ENCODE measurements around the gene PADI3.
A peak's percentile ranks its signal among the peaks of the same experiment; 100 is the strongest.

The PADI3 gene

DNA sequence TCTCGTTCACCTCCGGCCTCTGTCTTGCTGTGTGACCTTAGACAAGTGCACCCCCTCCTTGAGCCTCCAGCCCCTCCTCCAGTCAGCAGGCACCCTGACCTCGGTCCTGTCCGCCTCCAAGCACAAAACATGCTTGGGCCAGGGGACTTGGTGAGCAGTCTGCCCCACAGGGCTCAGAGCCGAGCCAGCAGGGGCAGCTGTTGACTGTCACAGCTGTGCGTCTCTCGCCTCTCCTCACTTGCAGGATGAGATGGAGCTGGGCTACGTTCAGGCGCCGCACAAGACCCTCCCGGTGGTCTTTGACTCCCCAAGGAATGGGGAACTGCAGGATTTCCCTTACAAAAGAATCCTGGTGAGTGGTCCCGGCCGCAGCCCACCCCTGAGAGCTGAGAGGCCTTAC is 24.2 kb downstream of the PADI3 start:
- DNase-seq (ENCODE audit: low read depth in 1 of 2, low spot score in 1 of 2), result no peak
- no peak for TF ChIP-seq JUND (IDR thresholded peaks at IDR 0.05; ENCODE audit: low read depth)
- in situ Hi-C loops (cut with HindIII; ENCODE audit: low pct_unique_long_range_greater_than_20kb, low sequenced_read_pairs), result no loop called here

DNA sequence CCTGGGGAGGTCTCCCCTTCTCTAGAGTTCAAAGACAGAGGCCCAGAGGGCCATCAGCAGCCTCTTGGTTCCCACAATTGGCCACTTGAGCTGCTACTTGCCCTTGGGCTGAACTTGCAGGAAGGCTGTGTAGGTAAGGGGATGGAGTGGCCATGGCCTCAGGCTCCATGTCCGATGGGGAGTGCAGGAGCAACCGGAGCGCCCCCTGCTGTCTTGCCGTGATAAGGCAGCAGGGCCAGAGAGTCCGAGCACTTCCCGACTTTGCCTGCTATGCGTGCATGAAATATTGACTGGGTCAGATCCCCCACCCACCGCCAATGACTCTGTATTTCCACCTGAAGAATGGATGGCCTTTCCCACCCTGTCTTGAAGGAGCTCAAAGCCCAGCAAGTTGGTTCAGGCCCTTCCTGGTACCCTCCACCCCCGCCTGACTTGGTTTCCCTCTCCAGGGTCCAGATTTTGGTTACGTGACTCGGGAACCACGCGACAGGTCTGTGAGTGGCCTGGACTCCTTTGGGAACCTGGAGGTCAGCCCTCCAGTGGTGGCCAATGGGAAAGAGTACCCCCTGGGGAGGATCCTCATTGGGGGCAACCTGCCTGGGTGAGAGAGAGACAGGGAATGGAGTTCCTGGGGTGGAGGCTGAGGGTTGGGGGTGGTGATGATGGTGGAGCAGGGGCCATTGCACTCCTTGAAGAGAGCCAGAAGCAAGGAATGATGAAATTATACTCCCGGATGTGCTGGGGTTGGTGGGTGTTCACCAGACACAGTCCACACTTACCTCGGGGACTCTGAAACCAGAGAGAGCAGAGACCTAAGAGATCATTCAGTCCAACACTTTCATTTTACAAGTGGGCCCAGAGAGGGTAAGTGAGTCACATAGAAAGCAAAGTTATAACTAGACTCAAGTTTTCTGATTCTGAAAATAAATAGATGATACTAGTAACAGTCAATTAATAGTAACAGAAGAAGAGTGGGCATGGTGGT is 25.6 kb downstream of the PADI3 start:
- DNase-seq (ENCODE audit: low read depth in 1 of 2, low spot score in 1 of 2), result peak; percentile 31 to 58
- in situ Hi-C loops (cut with HindIII; ENCODE audit: low pct_unique_long_range_greater_than_20kb, low sequenced_read_pairs), result no loop called here
- no peak for TF ChIP-seq JUND (IDR thresholded peaks at IDR 0.05; ENCODE audit: low read depth)

DNA sequence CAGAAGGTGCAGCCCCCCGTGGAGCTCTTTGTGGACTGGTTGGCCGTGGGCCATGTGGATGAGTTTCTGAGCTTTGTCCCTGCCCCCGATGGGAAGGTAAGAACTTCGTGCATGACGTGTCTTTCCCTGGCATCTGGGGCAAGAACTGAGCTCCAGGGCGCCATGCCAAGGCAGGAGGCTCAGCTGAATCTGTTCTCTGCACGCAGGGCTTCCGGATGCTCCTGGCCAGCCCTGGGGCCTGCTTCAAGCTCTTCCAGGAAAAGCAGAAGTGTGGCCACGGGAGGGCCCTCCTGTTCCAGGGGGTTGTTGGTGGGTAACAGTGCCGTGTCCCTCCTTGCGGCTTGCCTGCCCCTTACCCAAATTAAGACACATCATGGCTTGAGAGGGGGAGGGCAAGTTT is 27.7 kb downstream of the PADI3 start:
- TF ChIP-seq JUND (IDR thresholded peaks at IDR 0.05; ENCODE audit: low read depth), result no peak
- in situ Hi-C loops (cut with HindIII; ENCODE audit: low pct_unique_long_range_greater_than_20kb, low sequenced_read_pairs), result no loop called here
- DNase-seq (ENCODE audit: low read depth in 1 of 2, low spot score in 1 of 2), result peak in 1 of 2 experiments; percentile 23

DNA sequence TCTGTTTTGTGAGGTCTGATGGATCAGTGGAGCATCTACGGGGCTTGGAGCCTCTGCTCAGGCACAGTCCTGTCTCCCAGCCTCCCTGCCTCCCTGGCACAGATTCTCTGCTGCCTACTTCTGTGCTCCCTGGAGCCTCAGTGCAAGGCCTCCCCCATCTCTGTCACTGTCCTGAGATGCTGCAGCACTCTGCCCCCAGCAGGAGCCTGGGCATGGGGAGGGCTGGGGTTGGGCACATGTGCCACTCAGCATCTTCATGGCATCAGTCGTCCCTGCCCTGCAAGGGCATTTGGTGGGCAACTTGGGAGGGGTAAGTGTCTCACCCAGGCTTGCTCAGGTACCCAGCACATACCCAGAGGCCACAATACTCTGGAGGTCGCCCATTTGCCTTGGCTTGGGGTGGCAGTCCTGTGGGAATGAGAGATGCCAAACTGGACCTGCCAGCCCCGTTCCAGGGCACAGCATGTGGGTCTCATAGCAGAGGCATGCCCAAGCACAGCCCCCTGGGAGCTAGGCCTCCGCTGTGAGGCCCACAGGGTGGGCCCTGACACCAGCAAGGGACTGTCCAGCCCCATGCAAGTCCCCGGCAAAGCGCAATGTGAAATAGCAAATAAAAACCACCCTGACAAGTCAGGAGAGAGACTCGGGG is 28.7 kb downstream of the PADI3 start:
- in situ Hi-C loops (cut with HindIII; ENCODE audit: low pct_unique_long_range_greater_than_20kb, low sequenced_read_pairs), result no loop called here
- TF ChIP-seq JUND (IDR thresholded peaks at IDR 0.05; ENCODE audit: low read depth), result no peak

DNA sequence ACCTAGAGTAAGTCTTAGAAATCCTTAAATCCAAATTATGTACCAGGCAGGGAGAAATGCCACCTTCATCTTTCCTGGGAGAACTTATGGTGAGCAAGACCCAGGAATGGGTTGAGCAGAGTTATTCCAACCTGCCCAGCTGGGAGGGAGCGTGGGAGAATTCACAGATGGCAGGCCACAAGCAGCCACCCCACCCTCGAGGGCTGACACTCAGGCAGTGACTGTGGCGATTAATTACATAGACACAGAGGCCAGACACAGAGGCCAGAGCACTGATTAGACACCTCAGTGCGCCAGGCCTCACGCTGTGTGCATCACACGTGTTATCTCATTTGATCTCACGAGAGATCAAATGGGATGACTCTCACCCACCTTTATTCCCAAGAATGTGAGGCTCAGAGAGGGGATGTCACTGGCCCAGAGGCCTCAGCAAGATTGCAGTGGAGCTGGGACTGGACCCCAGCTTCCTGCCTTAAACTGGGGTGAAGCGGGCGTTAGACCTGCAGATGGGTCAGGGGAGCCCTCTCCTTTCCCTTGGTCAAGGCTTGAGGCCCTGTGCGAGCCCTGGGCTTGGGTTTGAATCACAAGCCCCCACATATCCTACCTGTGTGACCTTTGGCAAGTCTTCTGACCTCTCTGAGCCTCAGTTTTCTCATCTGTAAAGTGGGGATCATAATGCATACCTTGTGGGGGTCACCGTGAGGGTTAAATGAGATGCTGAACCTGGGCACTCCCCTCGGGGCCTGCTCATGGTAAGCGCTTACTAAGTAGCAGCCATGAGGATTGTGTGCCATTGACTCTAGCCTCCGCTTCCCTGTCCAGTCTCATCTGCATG is 30.3 kb downstream of the PADI3 start:
- in situ Hi-C loops (cut with HindIII; ENCODE audit: low pct_unique_long_range_greater_than_20kb, low sequenced_read_pairs), result no loop called here
- no peak for TF ChIP-seq JUND (IDR thresholded peaks at IDR 0.05; ENCODE audit: low read depth)
- DNase-seq (ENCODE audit: low read depth in 1 of 2, low spot score in 1 of 2), result no peak

More for the DNA sequence above, 28.7 kb downstream of the PADI3 start:
- no peak for DNase-seq (ENCODE audit: low read depth in 1 of 2, low spot score in 1 of 2)

DNA sequence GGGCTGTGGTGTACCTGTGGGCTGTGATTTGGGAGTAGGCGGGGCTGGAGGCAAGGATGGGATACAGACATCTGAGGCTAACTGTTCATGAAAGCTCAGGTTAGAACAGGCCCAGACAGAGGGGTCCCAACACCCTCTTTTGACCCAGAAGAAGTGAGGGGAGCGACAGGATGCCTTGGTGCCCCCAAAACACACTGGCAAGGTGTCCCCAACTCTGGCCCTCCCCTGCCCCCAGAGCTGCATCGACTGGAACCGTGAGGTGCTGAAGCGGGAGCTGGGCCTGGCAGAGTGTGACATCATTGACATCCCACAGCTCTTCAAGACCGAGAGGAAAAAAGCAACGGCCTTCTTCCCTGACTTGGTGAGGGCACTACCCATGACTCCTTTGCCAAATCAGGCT is 31.5 kb downstream of the PADI3 start:
- no peak for TF ChIP-seq JUND (IDR thresholded peaks at IDR 0.05; ENCODE audit: low read depth)
- DNase-seq (ENCODE audit: low read depth in 1 of 2, low spot score in 1 of 2), result no peak
- in situ Hi-C loops (cut with HindIII; ENCODE audit: low pct_unique_long_range_greater_than_20kb, low sequenced_read_pairs), result no loop called here

DNA sequence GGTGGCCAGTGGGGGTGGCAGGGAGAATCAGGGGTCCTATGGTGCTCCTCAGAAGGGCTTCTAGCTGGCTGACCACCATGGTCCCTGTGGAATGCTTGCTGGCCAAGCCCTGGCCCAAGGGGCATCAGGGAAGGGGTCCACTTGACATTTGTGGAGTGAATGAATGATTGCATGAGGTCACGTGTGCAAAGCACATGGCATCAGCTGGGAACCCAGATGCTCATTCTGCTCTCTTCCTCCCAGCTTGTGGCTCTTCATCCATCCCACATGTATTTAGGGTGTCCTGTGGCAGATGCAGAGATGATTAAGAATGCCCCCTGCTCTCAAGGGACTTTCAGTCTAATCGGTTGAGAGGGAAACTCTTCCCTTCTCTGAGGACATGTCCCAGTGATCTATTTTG is 32.0 kb downstream of the PADI3 start:
- in situ Hi-C loops (cut with HindIII; ENCODE audit: low pct_unique_long_range_greater_than_20kb, low sequenced_read_pairs), result no loop called here
- no peak for TF ChIP-seq JUND (IDR thresholded peaks at IDR 0.05; ENCODE audit: low read depth)
- no peak for DNase-seq (ENCODE audit: low read depth in 1 of 2, low spot score in 1 of 2)

DNA sequence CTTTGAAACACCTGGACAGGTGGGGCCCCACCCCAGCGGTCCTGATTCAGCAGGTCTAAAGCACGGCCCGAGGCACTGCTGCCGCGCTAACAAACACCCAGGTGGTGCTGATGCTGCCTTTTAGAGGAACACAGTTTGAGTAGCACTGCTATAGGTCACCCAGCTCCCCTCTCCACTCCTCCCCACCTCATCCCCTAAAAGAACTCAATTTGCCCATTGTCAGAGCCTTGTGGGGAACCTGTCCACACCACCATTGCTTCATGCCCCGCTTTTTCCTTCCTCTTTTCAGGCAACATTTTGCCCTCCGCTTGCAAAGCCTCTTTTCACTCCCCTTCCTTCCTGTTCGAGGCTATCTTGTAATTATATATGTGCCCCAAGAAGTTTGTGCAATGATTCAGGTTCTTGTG is 32.9 kb downstream of the PADI3 start:
- no peak for TF ChIP-seq JUND (IDR thresholded peaks at IDR 0.05; ENCODE audit: low read depth)
- in situ Hi-C loops (cut with HindIII; ENCODE audit: low pct_unique_long_range_greater_than_20kb, low sequenced_read_pairs), result no loop called here

DNA sequence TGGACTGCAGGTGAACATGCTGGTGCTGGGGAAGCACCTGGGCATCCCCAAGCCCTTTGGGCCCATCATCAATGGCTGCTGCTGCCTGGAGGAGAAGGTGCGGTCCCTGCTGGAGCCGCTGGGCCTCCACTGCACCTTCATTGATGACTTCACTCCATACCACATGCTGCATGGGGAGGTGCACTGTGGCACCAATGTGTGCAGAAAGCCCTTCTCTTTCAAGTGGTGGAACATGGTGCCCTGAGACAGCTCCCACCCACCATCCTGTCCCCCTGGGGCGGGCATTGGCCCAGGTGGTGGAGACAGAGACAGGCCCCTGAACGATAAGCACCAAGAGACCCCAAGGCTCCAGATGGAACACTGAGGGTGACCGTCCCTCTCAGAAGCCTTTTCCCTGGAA is 33.9 kb downstream of the PADI3 start:
- TF ChIP-seq JUND (IDR thresholded peaks at IDR 0.05; ENCODE audit: low read depth), result no peak
- no peak for DNase-seq (ENCODE audit: low read depth in 1 of 2, low spot score in 1 of 2)
- in situ Hi-C loops (cut with HindIII; ENCODE audit: low pct_unique_long_range_greater_than_20kb, low sequenced_read_pairs), result no loop called here

More for the DNA sequence above, 32.9 kb downstream of the PADI3 start:
- no peak for DNase-seq (ENCODE audit: low read depth in 1 of 2, low spot score in 1 of 2)

DNA sequence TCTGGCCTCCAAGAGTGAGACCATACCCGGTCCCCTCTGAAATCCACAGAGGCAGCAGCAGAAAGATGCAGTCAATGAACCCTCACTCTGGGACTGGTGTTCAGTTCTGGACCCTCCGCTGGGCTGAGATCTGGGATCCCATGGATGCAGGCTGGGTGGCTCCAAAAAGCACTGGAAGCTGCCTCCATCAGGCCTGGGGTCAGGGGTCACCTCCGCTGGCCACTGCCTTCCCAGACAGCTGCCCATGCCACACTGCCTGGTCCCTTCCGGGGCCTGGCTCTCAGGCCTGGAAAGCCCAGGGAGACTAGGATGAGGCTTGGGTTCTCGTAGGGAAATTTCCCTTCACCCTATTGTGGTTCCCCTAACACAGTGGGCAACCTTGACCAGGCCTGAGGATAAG is 37.7 kb downstream of the PADI3 start:
- in situ Hi-C loops (cut with HindIII; ENCODE audit: low pct_unique_long_range_greater_than_20kb, low sequenced_read_pairs), result no loop called here
- no peak for TF ChIP-seq JUND (IDR thresholded peaks at IDR 0.05; ENCODE audit: low read depth)
- DNase-seq (ENCODE audit: low read depth in 1 of 2, low spot score in 1 of 2), result no peak

DNA sequence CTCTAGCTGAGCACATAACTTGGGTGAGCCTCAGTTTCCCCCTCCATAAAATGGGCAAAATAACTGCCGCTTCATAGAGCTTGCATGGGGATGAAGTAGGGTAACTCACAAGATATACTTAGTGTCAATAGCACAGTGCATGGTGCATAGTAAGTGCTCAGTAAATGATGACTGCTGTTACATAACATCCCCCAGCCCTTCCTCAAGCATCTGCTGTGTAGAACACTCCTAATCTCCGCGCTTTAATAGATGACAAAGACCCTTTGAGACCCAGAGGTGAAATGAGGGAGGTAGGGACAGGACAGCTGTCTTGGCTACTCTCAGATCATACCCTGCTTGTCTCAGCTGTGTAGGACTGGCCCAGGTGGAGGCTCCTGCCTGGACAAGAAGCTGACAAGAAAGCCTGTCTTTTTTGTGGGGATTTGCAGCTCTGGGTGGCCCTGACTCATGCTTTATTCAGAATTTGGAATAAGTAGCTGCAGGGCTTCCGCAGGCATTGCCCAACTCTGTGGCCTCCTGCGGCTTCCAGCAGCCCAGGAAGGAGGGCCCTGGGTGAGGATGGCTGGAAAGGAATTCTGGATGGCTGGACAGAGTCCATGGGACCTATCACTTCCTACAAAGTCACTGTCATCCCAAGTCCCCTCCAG is 38.4 kb downstream of the PADI3 start:
- in situ Hi-C loops (cut with HindIII; ENCODE audit: low pct_unique_long_range_greater_than_20kb, low sequenced_read_pairs), result no loop called here
- DNase-seq (ENCODE audit: low read depth in 1 of 2, low spot score in 1 of 2), result no peak

DNA sequence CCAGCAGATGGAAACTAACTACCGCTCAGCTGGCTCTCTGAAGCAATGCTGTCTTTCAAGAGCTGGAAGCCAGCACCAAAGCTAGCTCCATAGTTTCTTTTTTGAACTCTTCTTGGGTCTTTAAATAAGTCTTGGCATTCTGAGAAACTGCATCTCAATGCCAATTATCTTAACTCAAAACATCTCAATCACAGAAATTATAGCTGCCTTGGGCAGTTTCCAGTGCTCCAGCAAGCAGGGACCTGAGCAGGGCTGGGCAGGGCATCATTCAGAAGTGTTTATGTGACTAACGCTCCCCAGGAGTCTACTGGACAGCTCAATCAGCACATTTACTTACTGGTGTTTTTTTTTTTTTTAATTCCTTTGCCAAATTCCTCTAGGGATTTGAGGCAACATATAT is 40.8 kb downstream of the PADI3 start:
- no peak for DNase-seq (ENCODE audit: low read depth in 1 of 2, low spot score in 1 of 2)
- TF ChIP-seq JUND (IDR thresholded peaks at IDR 0.05; ENCODE audit: low read depth), result no peak
- in situ Hi-C loops (cut with HindIII; ENCODE audit: low pct_unique_long_range_greater_than_20kb, low sequenced_read_pairs), result no loop called here

More for the DNA sequence above, 38.4 kb downstream of the PADI3 start:
- no peak for TF ChIP-seq JUND (IDR thresholded peaks at IDR 0.05; ENCODE audit: low read depth)
